HepG2 (cell line): ENCODE results near the gene HMBS. TPM values are rescaled to one million over a fixed set of nuclear protein-coding genes. Genes with fewer than 3 reads are reported as not detected.
A peak's percentile ranks its signal among the peaks of the same experiment; 100 is the strongest.

ENCODE experiments used
- ELF1 ChIP-seq: sonication (generic); formaldehyde crosslinking; IDR thresholded peaks from 2 replicates; pipeline ENCODE4 v1.4.0; 2020; ENCODE audit warnings: missing genetic modification reagents
- FLYWCH1 ChIP-seq: sonication (generic); formaldehyde crosslinking; IDR thresholded peaks from 2 replicates; pipeline ENCODE4 v1.8.1; 2023; ENCODE audit warnings: mild to moderate bottlenecking, missing genetic modification reagents
- FOXO1 ChIP-seq: sonication (generic); formaldehyde crosslinking; IDR thresholded peaks from 2 replicates; pipeline ENCODE4 v1.4.0; 2020; ENCODE audit warnings: missing genetic modification reagents
- HMGXB3 ChIP-seq: sonication (generic); formaldehyde crosslinking; IDR thresholded peaks from 2 replicates; pipeline ENCODE4 v1.4.0; 2020; ENCODE audit warnings: missing genetic modification reagents, borderline replicate concordance
- HNF4G ChIP-seq, 2 experiments: sonication (generic) in 1 of 2; formaldehyde crosslinking in 1 of 2; IDR thresholded peaks; 2 replicates each; pipeline versions ENCODE4 v1.4.0 to v1.6.1; 2011 to 2020; ENCODE audit warnings: borderline replicate concordance in 2 of 2, low read depth in 2 of 2, mild to moderate bottlenecking in 2 of 2, low read length in 1 of 2, missing genetic modification reagents in 1 of 2, moderate library complexity in 1 of 2
- HNRNPK ChIP-seq: fragments of 200-400 bp; formaldehyde crosslinking; IDR thresholded peaks from 2 replicates; pipeline ENCODE4 v1.6.1; 2018; ENCODE audit warnings: low read length, low read depth, moderate library complexity, mild to moderate bottlenecking; ENCODE audit not compliant: poor library complexity, severe bottlenecking
- HOXA3 ChIP-seq: sonication (generic); formaldehyde crosslinking; IDR thresholded peaks from 2 replicates; pipeline ENCODE4 v1.5.0; 2020; ENCODE audit warnings: missing genetic modification reagents
- ISL2 ChIP-seq: sonication (generic); formaldehyde crosslinking; IDR thresholded peaks from 2 replicates; pipeline ENCODE4 v1.5.0; 2020; ENCODE audit warnings: missing genetic modification reagents
- KLF15 ChIP-seq: sonication (generic); formaldehyde crosslinking; IDR thresholded peaks from 2 replicates; pipeline ENCODE4 v1.8.1; 2023; ENCODE audit warnings: borderline replicate concordance, mild to moderate bottlenecking, inconsistent platforms, missing genetic modification reagents, mixed read lengths
- MZF1 ChIP-seq: sonication (generic); formaldehyde crosslinking; IDR thresholded peaks from 2 replicates; pipeline ENCODE4 v1.8.1; 2023; ENCODE audit warnings: mild to moderate bottlenecking, missing genetic modification reagents, borderline replicate concordance
- STAT5B ChIP-seq: sonication (generic); formaldehyde crosslinking; IDR thresholded peaks from 2 replicates; pipeline ENCODE4 v1.4.0; 2020; ENCODE audit warnings: missing genetic modification reagents
- USF2 ChIP-seq, 2 experiments: sonication (generic) in 1 of 2; formaldehyde crosslinking in 1 of 2; IDR thresholded peaks; 2 replicates each; pipeline versions ENCODE4 v1.5.1 to v1.6.1; 2011 to 2020; ENCODE audit warnings: borderline replicate concordance in 1 of 2, low read depth in 1 of 2, low read length in 1 of 2, mild to moderate bottlenecking in 1 of 2, missing genetic modification reagents in 1 of 2, moderate library complexity in 1 of 2
- ZBTB44 ChIP-seq: sonication (generic); formaldehyde crosslinking; IDR thresholded peaks from 2 replicates; pipeline ENCODE4 v1.4.0; 2020; ENCODE audit warnings: missing genetic modification reagents
- ZNF224 ChIP-seq: sonication (generic); formaldehyde crosslinking; IDR thresholded peaks from 2 replicates; pipeline ENCODE4 v1.5.0; 2020; ENCODE audit warnings: mild to moderate bottlenecking, missing genetic modification reagents
- ZNF597 ChIP-seq: sonication (generic); formaldehyde crosslinking; IDR thresholded peaks from 2 replicates; pipeline ENCODE4 v1.5.0; 2020; ENCODE audit warnings: missing genetic modification reagents
- ZNF670 ChIP-seq: sonication (generic); formaldehyde crosslinking; IDR thresholded peaks from 2 replicates; pipeline ENCODE4 v1.8.0; 2022; ENCODE audit warnings: mild to moderate bottlenecking, missing genetic modification reagents, borderline replicate concordance
- ZNF75D ChIP-seq: sonication (generic); formaldehyde crosslinking; IDR thresholded peaks from 2 replicates; pipeline ENCODE4 v1.8.1; 2023; ENCODE audit warnings: missing genetic modification reagents, mild to moderate bottlenecking, borderline replicate concordance
- ZSCAN20 ChIP-seq: sonication (generic); formaldehyde crosslinking; IDR thresholded peaks from 2 replicates; pipeline ENCODE4 v1.4.0; 2020; ENCODE audit warnings: missing genetic modification reagents, mild to moderate bottlenecking, borderline replicate concordance
- polyA plus RNA-seq, 8 experiments: library from polyadenylated mRNA; depleted of rRNA in 3 of 8; stranded (reverse) in 7 of 8; unstranded in 1 of 8; fragments of >200 nt; fragmentation: Illumina TruSeq in 4 of 8; extraction: Trizol in 4 of 8; gene quantifications; 2 replicates each; pipeline versions ENCODE4 v1.2.1 to v1.2.3, GENCODE V29; 2011 to 2016; ENCODE audit warnings: low read depth in 4 of 8, missing spikeins in 1 of 8, mixed read lengths in 1 of 8; ENCODE audit not compliant: insufficient read depth in 1 of 8
- total RNA-seq, 5 experiments: library from RNA; depleted of rRNA; stranded (reverse); fragments of >200 nt; fragmentation: Illumina TruSeq; extraction: Trizol; gene quantifications; 2 replicates each; pipeline ENCODE4 v1.2.3, GENCODE V29; 2016; ENCODE audit warnings: low read depth in 1 of 5

Gene HMBS
- total and polyA plus RNA-seq, 2 of the 13 experiments (the other 11 are each of a cell fraction or from before 2014, with no cell fraction given), result 9.4 to 46.9 TPM

GRCh38 chr11:119121008-119121810, 36.5 kb downstream of the HMBS start, which contains the start of gene HINFP (continued):
- peak; percentile 19; the same call in 1 of the 2 replicates for TF ChIP-seq HMGXB3
- TF ChIP-seq USF2 (IDR thresholded peaks at IDR 0.05; ENCODE audit: low read depth, low read length), result peak; percentile 94
- peak; percentile 96; the same call in 1 of the 2 replicates for TF ChIP-seq USF2 (CRISPR knock-in tag; IDR thresholded peaks at IDR 0.05; ENCODE audit: borderline replicate concordance)
- TF ChIP-seq ZNF224 (CRISPR knock-in tag), result peak; percentile 14; the same call in 1 of the 2 replicates
- no peak for TF ChIP-seq MZF1
- peak; percentile 56 for TF ChIP-seq HOXA3 (CRISPR knock-in tag)
- no peak for TF ChIP-seq ZNF670
- TF ChIP-seq HNRNPK, result no peak
- TF ChIP-seq ZSCAN20 (CRISPR knock-in tag), result no peak
- no peak; the same call in 1 of the 2 replicates for TF ChIP-seq HNF4G (IDR thresholded peaks at IDR 0.05; ENCODE audit: borderline replicate concordance, low read depth, low read length)
- no peak; the same call in 1 of the 2 replicates for TF ChIP-seq HNF4G (CRISPR knock-in tag; IDR thresholded peaks at IDR 0.05; ENCODE audit: borderline replicate concordance, low read depth)
- no peak for TF ChIP-seq ZNF75D (CRISPR knock-in tag)
- peak; percentile 96 for TF ChIP-seq ELF1 (CRISPR knock-in tag)
- TF ChIP-seq FOXO1 (CRISPR knock-in tag), result peak; percentile 34; the same call in 1 of the 2 replicates
- no peak for TF ChIP-seq FLYWCH1 (CRISPR knock-in tag)
- no peak; the same call in 1 of the 2 replicates for TF ChIP-seq KLF15
- no peak for TF ChIP-seq STAT5B (CRISPR knock-in tag)
- TF ChIP-seq ZNF597 (CRISPR knock-in tag), result no peak
- peak; percentile 62 for TF ChIP-seq ISL2 (CRISPR knock-in tag)
- TF ChIP-seq ZBTB44 (CRISPR knock-in tag), result no peak; the same call in 1 of the 2 replicates
